ENCODE data around the gene KSR1.

- no peak for TF ChIP-seq CTCF (conservative IDR thresholded peaks at IDR 0.05; ENCODE audit: low read depth, low read length)
- TF ChIP-seq POLR2A (IDR thresholded peaks at IDR 0.05; ENCODE audit: low read depth, low read length) = no peak
- no peak for TF ChIP-seq SMC3 (IDR thresholded peaks at IDR 0.05; ENCODE audit: low read depth, low read length)
- TF ChIP-seq USF2 (IDR thresholded peaks at IDR 0.05; ENCODE audit: low read depth, low read length) = no peak
- no peak for TF ChIP-seq RFX5 (IDR thresholded peaks at IDR 0.05; ENCODE audit: low read depth, low read length)
- no peak for TF ChIP-seq CEBPB (IDR thresholded peaks at IDR 0.05; ENCODE audit: low read depth, low read length)
- no peak for TF ChIP-seq RAD21 (IDR thresholded peaks at IDR 0.05; ENCODE audit: low read length)
- TF ChIP-seq MAZ (IDR thresholded peaks at IDR 0.05; ENCODE audit: borderline replicate concordance, low read depth, low read length) = no peak
- TF ChIP-seq ELK1 (IDR thresholded peaks at IDR 0.05; ENCODE audit: borderline replicate concordance, low read depth, low read length) = no peak
- TF ChIP-seq FOS (IDR thresholded peaks at IDR 0.05; ENCODE audit: low read depth, low read length) = no peak
- no peak for TF ChIP-seq MXI1 (IDR thresholded peaks at IDR 0.05; ENCODE audit: borderline replicate concordance, low read depth, low read length)
These were observed 99.1 kb downstream of the KSR1 start for GRCh38 chr17:27555339-27555738.
